Upper lobe of left lung (tissue), 6 donors: ENCODE data around the gene PRR7. TPM values are rescaled to one million over a fixed set of nuclear protein-coding genes. Genes with fewer than 3 reads are reported as not detected.

Experiments used
- ATAC-seq, 2 donors: fragments of 200-7000 bp; cut with Tn5 transposase; one replicate each; pipeline ENCODE4 v1.9.1; 2022; ENCODE audit warnings: mild to moderate bottlenecking in 2 of 2, moderate library complexity in 2 of 2; ENCODE audit not compliant: low FRiP score in 2 of 2
- DNase-seq, 2 donors: peaks; one replicate each; pipeline ENCODE4 v3.0.0-alpha.2; 2019 to 2020
- H3K27ac ChIP-seq, 4 donors: fragments of 200-600 bp; sonication (generic); one replicate each; pipeline ENCODE4 v1.5.1; 2016 to 2019
- H3K27me3 ChIP-seq, 4 donors: fragments of 200-600 bp; sonication (generic); one replicate each; pipeline ENCODE4 v1.5.1; 2017 to 2019
- H3K36me3 ChIP-seq, 4 donors: fragments of 200-600 bp; sonication (generic); one replicate each; pipeline ENCODE4 v1.5.1; 2016 to 2019
- H3K4me1 ChIP-seq, 4 donors: fragments of 200-600 bp; sonication (generic); one replicate each; pipeline ENCODE4 v1.5.1; 2018 to 2019
- H3K4me3 ChIP-seq, 4 donors: fragments of 200-600 bp; sonication (generic); one replicate each; pipeline ENCODE4 v1.5.1; 2017 to 2019; ENCODE audit warnings: mild to moderate bottlenecking in 2 of 4, moderate library complexity in 1 of 4
- H3K9me3 ChIP-seq, 4 donors: fragments of 200-600 bp; sonication (generic); one replicate each; pipeline ENCODE4 v1.5.1; 2018 to 2019
- EP300 ChIP-seq, 4 donors: sonication (generic); formaldehyde crosslinking; IDR thresholded peaks; one replicate each; pipeline ENCODE4 v1.5.1; 2017; ENCODE audit warnings: antibody characterized with exemption in 4 of 4, control low read depth in 2 of 4
- POLR2A ChIP-seq, 4 donors: fragments of 450-650 bp; IDR thresholded peaks; one replicate each; pipeline ENCODE4 v1.5.1; 2016 to 2017; ENCODE audit warnings: antibody characterized with exemption in 4 of 4, mild to moderate bottlenecking in 2 of 4
- POLR2AphosphoS5 ChIP-seq, 2 donors: sonication (generic); formaldehyde crosslinking; IDR thresholded peaks; one replicate each; pipeline ENCODE4 v1.5.1; 2017; ENCODE audit warnings: antibody characterized with exemption in 2 of 2
- WGBS, 2 donors: methylation state at CpG; one replicate each; pipeline ENCODE4 v1.1.5; 2017 to 2018; 5-methylcytosine and 5-hydroxymethylcytosine counted together
- total RNA-seq, 6 donors: library from RNA; depleted of rRNA in 4 of 6; stranded (reverse); fragments of >200 nt in 4 of 6; gene quantifications; one replicate each; pipeline versions ENCODE4 v1.1.0 to v1.2.1, GENCODE V29; 2016 to 2021
- TF ChIP-seq, protein P1 (sequence below), 6 experiments: fragments of 450-650 bp in 4 of 6; fragments of 200-600 bp in 2 of 6; sonication (generic) in 2 of 6; IDR thresholded peaks; one replicate each; pipeline ENCODE4 v1.5.1; 2016 to 2019; ENCODE audit warnings: antibody characterized with exemption in 6 of 6
- donor health status: DM: no; HTN: no; CAD: no; lungs with moderate emphysema.
- donor health status: DM: no; HTN: yes; CAD: no; lungs with severe emphysema.

PRR7 gene
- total RNA-seq, 6 donors from 2014 or later = 1.6 to 9.2 (median 3.4) TPM

DNA sequence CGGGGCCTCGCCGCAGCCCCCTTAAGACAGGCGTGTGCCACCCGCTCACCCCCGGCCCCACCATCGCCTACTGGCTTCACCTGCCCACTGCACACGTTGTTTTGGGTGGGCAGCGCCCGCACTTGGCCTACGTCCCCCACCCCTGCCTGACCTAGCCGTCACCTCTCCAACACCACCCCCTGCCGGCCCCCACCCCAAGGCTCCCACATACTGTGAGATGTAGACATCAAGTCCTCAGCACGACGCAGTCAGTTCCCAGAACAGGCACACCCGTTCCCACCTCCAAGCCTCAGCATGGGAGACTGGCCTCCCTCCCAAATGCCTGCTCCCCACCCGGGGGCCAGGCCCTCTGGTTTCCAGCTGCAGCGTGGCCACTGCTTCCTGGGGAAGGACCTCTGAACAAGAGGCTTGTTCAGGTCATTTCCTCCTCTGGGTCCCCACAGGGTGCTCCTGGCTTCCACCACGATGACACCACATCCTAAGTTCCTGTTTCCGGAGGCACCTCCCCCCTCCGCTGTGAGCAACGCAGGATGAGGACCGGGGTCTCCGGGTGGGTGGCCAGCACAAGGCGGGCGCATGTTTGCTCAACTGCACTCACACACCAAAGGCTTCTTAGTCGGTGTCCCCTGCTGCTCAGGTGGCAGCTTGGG, 15.5 kb downstream of the PRR7 start:
- Histone ChIP-seq H3K9me3 (no peaks in the 10 kb centered on the region), H3K4me1 (peaks cover 6 to 23% (median 9%) of the 10 kb centered on the region in 4 donors), H3K36me3 (peaks cover 0 to 44% (median 20%) of the 10 kb centered on the region in 4 donors), H3K4me3 (no peak overlapping the region), H3K27me3 (no peaks in the 10 kb centered on the region), H3K27ac (peak overlapping the region; percentile 35 to 76 (median 62))
- ATAC-seq = peak in 1 of 2 donors; percentile 28
- peak; percentile 68 to 74 for DNase-seq
- TF ChIP-seq POLR2A (IDR thresholded peaks at IDR 0.05) (no peak), POLR2AphosphoS5 (IDR thresholded peaks at IDR 0.05) (peak; percentile 15 to 72)
- WGBS, 2 donors = 40 to 51% methylated on average over 7 to 24 of the region's 27 CpGs

DNA sequence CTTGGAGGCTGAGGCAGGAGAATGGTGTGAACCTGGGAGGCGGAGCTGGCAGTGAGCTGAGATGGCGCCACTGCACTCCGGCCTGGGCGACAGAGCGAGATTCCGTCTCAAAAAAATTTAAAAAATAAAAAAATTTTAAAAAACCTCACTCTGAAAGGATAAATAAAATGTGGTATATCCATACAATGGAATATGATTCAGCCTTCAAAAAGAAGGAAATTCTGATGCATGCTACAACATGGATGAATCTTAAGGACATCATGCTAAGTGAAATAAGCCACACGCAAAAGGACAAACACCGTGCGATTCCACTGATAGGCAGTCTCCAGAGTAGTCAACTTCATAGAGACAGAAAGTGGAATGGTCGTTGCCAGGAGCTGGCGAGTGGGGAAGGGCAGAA, 18.4 kb downstream of the PRR7 start:
- Histone ChIP-seq H3K36me3 (peaks cover 0 to 27% (median 15%) of the 10 kb centered on the region in 4 donors), H3K27me3 (no peaks in the 10 kb centered on the region), H3K4me1 (peaks cover 6 to 17% (median 9%) of the 10 kb centered on the region in 4 donors), H3K4me3 (no peak overlapping the region), H3K27ac (no peak overlapping the region), H3K9me3 (no peaks in the 10 kb centered on the region)
- ATAC-seq (no peak), DNase-seq (no peak)
- TF ChIP-seq EP300 (IDR thresholded peaks at IDR 0.05) = no peak
- TF ChIP-seq POLR2A (IDR thresholded peaks at IDR 0.05) = no peak
- TF ChIP-seq, protein P1, sequence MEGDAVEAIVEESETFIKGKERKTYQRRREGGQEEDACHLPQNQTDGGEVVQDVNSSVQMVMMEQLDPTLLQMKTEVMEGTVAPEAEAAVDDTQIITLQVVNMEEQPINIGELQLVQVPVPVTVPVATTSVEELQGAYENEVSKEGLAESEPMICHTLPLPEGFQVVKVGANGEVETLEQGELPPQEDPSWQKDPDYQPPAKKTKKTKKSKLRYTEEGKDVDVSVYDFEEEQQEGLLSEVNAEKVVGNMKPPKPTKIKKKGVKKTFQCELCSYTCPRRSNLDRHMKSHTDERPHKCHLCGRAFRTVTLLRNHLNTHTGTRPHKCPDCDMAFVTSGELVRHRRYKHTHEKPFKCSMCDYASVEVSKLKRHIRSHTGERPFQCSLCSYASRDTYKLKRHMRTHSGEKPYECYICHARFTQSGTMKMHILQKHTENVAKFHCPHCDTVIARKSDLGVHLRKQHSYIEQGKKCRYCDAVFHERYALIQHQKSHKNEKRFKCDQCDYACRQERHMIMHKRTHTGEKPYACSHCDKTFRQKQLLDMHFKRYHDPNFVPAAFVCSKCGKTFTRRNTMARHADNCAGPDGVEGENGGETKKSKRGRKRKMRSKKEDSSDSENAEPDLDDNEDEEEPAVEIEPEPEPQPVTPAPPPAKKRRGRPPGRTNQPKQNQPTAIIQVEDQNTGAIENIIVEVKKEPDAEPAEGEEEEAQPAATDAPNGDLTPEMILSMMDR (IDR thresholded peaks at IDR 0.05) = no peak
- WGBS, 2 donors = 93 to 97% methylated on average over 11 of the region's 11 CpGs

DNA sequence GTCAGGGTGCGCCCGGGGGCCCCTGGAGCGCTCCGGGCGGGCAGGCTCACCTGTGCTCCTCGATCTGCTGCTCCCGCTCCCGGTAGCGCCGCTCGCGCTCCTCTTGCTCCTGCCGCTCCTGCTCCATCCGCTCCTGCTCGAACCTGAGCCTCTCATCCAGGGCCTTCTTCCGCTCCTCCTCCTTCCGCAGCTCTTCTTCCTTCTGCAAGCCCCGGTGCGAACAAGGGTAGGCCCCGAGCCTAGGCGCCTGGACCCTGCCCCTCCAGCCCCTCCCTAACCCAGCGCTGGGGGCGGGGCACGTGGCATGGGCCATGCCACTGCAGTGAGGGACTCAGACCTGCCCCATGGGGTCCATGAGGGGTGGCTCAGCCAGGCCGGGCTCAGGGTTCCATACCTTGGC, 20.2 kb downstream of the PRR7 start:
- H3K27me3 ChIP-seq = no peaks in the 10 kb centered on the region
- H3K36me3 ChIP-seq = peaks cover 0 to 24% (median 14%) of the 10 kb centered on the region in 4 donors
- H3K4me1 ChIP-seq = peaks cover 8 to 21% (median 12%) of the 10 kb centered on the region in 4 donors
- TF ChIP-seq POLR2A (IDR thresholded peaks at IDR 0.05) = no peak
- no peak for TF ChIP-seq POLR2AphosphoS5 (IDR thresholded peaks at IDR 0.05)
- no peak for TF ChIP-seq EP300 (IDR thresholded peaks at IDR 0.05)
- TF ChIP-seq, protein P1 (IDR thresholded peaks at IDR 0.05) = no peak
- 85 to 97% methylated on average over 25 of the region's 25 CpGs for WGBS, 2 donors
- DNase-seq = peak in 1 of 2 donors; percentile 79
- no peak for ATAC-seq
- H3K4me3 ChIP-seq = no peak overlapping the region
- no peaks in the 10 kb centered on the region for H3K9me3 ChIP-seq
- H3K27ac ChIP-seq = no peak overlapping the region

DNA sequence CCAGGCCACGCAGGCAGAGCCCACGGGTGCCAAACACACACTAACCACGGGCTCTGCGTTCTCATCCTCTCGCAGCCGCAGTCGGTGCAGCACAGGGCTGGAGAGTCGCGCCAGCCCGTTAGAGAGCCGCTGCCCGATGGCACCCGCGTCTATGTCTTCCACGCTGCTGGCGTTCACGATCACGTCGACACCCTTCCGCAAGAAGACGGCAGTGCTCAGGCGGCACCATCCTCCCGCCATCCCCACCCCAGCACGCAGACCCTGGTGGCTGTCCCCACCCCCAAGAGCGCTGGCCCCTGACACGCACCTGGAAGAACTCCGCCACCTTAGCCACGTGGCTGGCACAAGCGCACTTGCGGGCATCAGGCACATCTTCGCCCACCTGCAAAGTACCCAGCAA, 20.8 kb downstream of the PRR7 start:
- no peak for ATAC-seq
- WGBS, 2 donors = 97% methylated on average over 24 to 31 of the region's 31 CpGs
- peak in 1 of 2 donors; percentile 69 for DNase-seq

DNA sequence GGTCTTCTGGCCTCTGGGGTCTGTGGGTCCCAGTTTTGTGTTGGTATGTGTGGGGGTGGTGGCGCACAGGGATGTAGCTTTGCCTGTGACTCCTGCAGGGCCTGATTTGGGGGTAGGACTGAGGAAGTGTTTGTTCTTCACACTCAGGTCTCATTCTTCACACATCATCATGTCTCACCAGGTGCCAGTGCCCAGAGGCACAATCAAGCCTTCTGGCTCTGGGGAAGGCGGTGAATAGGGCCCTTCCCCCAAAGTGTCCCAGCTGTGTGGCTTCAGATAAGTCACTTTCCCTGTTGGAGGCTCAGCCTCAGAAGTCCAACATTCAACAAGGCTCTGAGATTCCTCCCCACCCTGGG, 21.7 kb downstream of the PRR7 start:
- TF ChIP-seq POLR2AphosphoS5 (IDR thresholded peaks at IDR 0.05) = no peak
- no peak for DNase-seq
- no peak for ATAC-seq
- Histone ChIP-seq H3K36me3 (peaks cover 0 to 24% (median 14%) of the 10 kb centered on the region in 4 donors), H3K9me3 (no peaks in the 10 kb centered on the region), H3K27me3 (peaks cover 0 to 7% (median 1%) of the 10 kb centered on the region in 4 donors), H3K27ac (no peak overlapping the region), H3K4me1 (peaks cover 13 to 21% (median 17%) of the 10 kb centered on the region in 4 donors), H3K4me3 (no peak overlapping the region)
- WGBS, 2 donors = 94% methylated on average over 2 of the region's 2 CpGs; no CpG with 5 or more reads in 1 of the 2 donors

More for the DNA sequence above, 20.8 kb downstream of the PRR7 start:
- TF ChIP-seq, protein P1 (IDR thresholded peaks at IDR 0.05) = no peak
- TF ChIP-seq EP300 (IDR thresholded peaks at IDR 0.05) (no peak), POLR2A (IDR thresholded peaks at IDR 0.05) (no peak), POLR2AphosphoS5 (IDR thresholded peaks at IDR 0.05) (no peak)
- H3K27me3 ChIP-seq = peaks cover 0 to 2% (median 0%) of the 10 kb centered on the region in 4 donors
- H3K4me1 ChIP-seq = peaks cover 9 to 21% (median 14%) of the 10 kb centered on the region in 4 donors
- no peak overlapping the region for H3K4me3 ChIP-seq
- no peaks in the 10 kb centered on the region for H3K9me3 ChIP-seq
- peaks cover 0 to 24% (median 14%) of the 10 kb centered on the region in 4 donors for H3K36me3 ChIP-seq
- H3K27ac ChIP-seq = no peak overlapping the region
